Thyroid gland (tissue), 4 donors: ENCODE results near the gene LUZP2. TPM values are rescaled to one million over a fixed set of nuclear protein-coding genes. Genes with fewer than 3 reads are reported as not detected.

Source experiments
- DNase-seq, 2 donors: peaks; one replicate each; pipeline ENCODE4 v3.0.0-alpha.2; 2019
- H3K27ac ChIP-seq, 3 donors: fragments of 200-600 bp; sonication (generic); 1 replicate in 2 of 3; 2 replicates in 1 of 3; pipeline ENCODE4 v1.5.1; 2016 to 2019; ENCODE audit warnings: mild to moderate bottlenecking in 1 of 3, moderate library complexity in 1 of 3
- H3K27me3 ChIP-seq: fragments of 200-600 bp; sonication (generic); one replicate; pipeline ENCODE4 v1.5.1; 2019
- H3K36me3 ChIP-seq, 2 donors: fragments of 200-600 bp; sonication (generic); one replicate each; pipeline ENCODE4 v1.5.1; 2016 to 2019
- H3K4me1 ChIP-seq, 2 donors: fragments of 200-600 bp; sonication (generic); one replicate each; pipeline ENCODE4 v1.5.1; 2017 to 2019
- H3K4me3 ChIP-seq, 3 donors: fragments of 200-600 bp; sonication (generic); replicated peaks in 1 of 3; 1 replicate in 2 of 3; 2 replicates in 1 of 3; pipeline ENCODE4 v1.5.1; 2016; ENCODE audit warnings: mild to moderate bottlenecking in 1 of 3
- H3K9me3 ChIP-seq: fragments of 200-600 bp; sonication (generic); one replicate; pipeline ENCODE4 v1.5.1; 2017
- CTCF ChIP-seq, 6 experiments: fragments of 200-600 bp in 3 of 6; fragments of 450-650 bp in 3 of 6; sonication (generic) in 3 of 6; IDR thresholded peaks; one replicate each; pipeline ENCODE4 v1.5.1; 2016 to 2019; ENCODE audit warnings: antibody characterized with exemption in 6 of 6, mild to moderate bottlenecking in 2 of 6, inconsistent platforms in 1 of 6, moderate library complexity in 1 of 6
- POLR2A ChIP-seq, 2 donors: fragments of 450-650 bp; IDR thresholded peaks; one replicate each; pipeline ENCODE4 v1.6.1; 2017; ENCODE audit warnings: antibody characterized with exemption in 2 of 2, mild to moderate bottlenecking in 2 of 2, moderate library complexity in 1 of 2
- WGBS, 2 donors: methylation state at CpG; one replicate each; pipeline ENCODE4 v1.1.5; 2017; 5-methylcytosine and 5-hydroxymethylcytosine counted together
- intact Hi-C: fragments of 100-400 bp; cut with DNase I; formaldehyde crosslinking; loops from one replicate; pipeline ENCODE4 v1.15.1; 2023
- total RNA-seq, 4 donors: library from RNA; depleted of rRNA; stranded (reverse); fragments of >200 nt; gene quantifications; one replicate each; pipeline ENCODE4 v1.2.3, GENCODE V29; 2016

The LUZP2 gene
- total RNA-seq, 4 donors from 2014 or later: not detected

- 81 to 92% methylated on average over 3 of the region's 3 CpGs for WGBS, 2 donors
- intact Hi-C loops: no loop called here
- Histone ChIP-seq H3K27ac (no peak overlapping the region), H3K36me3 (no peaks in the 10 kb centered on the region), H3K4me3 (no peak overlapping the region), H3K9me3 (no peaks in the 10 kb centered on the region), H3K27me3 (no peaks in the 10 kb centered on the region), H3K4me1 (no peaks in the 10 kb centered on the region)
- no peak for DNase-seq
- TF ChIP-seq CTCF (IDR thresholded peaks at IDR 0.05): no peak
- no peak for TF ChIP-seq POLR2A (IDR thresholded peaks at IDR 0.05)
These were observed 46.9 kb downstream of the LUZP2 start for GRCh38 chr11:24543771-24544170.

GRCh38 chr11:24556693-24557092 is 59.8 kb downstream of the LUZP2 start:
- DNase-seq: no peak
- TF ChIP-seq POLR2A (IDR thresholded peaks at IDR 0.05): no peak
- no peak for TF ChIP-seq CTCF (IDR thresholded peaks at IDR 0.05)
- Histone ChIP-seq H3K4me3 (no peak overlapping the region), H3K27ac (no peak overlapping the region), H3K9me3 (no peaks in the 10 kb centered on the region), H3K4me1 (no peaks in the 10 kb centered on the region), H3K27me3 (no peaks in the 10 kb centered on the region), H3K36me3 (no peaks in the 10 kb centered on the region)
- intact Hi-C loops: no loop called here
- WGBS, 2 donors: 84 to 86% methylated on average over 3 of the region's 3 CpGs

- Histone ChIP-seq H3K27me3 (no peaks in the 10 kb centered on the region), H3K9me3 (no peaks in the 10 kb centered on the region), H3K4me3 (no peak overlapping the region), H3K27ac (no peak overlapping the region), H3K4me1 (no peaks in the 10 kb centered on the region), H3K36me3 (no peaks in the 10 kb centered on the region)
- intact Hi-C loops: no loop called here
- no peak for DNase-seq
- TF ChIP-seq POLR2A (IDR thresholded peaks at IDR 0.05) (no peak), CTCF (IDR thresholded peaks at IDR 0.05) (no peak)
These were observed 62.5 kb downstream of the LUZP2 start for GRCh38 chr11:24559315-24559714.

GRCh38 chr11:24560324-24560723 is 63.5 kb downstream of the LUZP2 start:
- H3K4me1 ChIP-seq: no peaks in the 10 kb centered on the region
- no peak for DNase-seq
- no peak overlapping the region for H3K27ac ChIP-seq
- intact Hi-C loops: no loop called here
- no peaks in the 10 kb centered on the region for H3K36me3 ChIP-seq
- H3K9me3 ChIP-seq: no peaks in the 10 kb centered on the region
- H3K27me3 ChIP-seq: no peaks in the 10 kb centered on the region
- 71 to 72% methylated on average over 4 of the region's 4 CpGs for WGBS, 2 donors
- H3K4me3 ChIP-seq: no peak overlapping the region
- TF ChIP-seq POLR2A (IDR thresholded peaks at IDR 0.05) (no peak), CTCF (IDR thresholded peaks at IDR 0.05) (no peak)

GRCh38 chr11:24567380-24567779 is 70.5 kb downstream of the LUZP2 start:
- no peak for DNase-seq
- Histone ChIP-seq H3K4me1 (no peaks in the 10 kb centered on the region), H3K4me3 (no peak overlapping the region), H3K27me3 (no peaks in the 10 kb centered on the region), H3K36me3 (no peaks in the 10 kb centered on the region), H3K9me3 (no peaks in the 10 kb centered on the region), H3K27ac (no peak overlapping the region)
- intact Hi-C loops: no loop called here
- TF ChIP-seq POLR2A (IDR thresholded peaks at IDR 0.05) (no peak), CTCF (IDR thresholded peaks at IDR 0.05) (no peak)
